NCI-H446 (cell line): ENCODE data around the gene TIMM10B.

Experiments used
- DNase-seq, 2 experiments: peaks; one replicate each; lab custom pipeline; 2025; lab: John Stamatoyannopoulos, UW

The TIMM10B gene, protein sequence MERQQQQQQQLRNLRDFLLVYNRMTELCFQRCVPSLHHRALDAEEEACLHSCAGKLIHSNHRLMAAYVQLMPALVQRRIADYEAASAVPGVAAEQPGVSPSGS

DNA sequence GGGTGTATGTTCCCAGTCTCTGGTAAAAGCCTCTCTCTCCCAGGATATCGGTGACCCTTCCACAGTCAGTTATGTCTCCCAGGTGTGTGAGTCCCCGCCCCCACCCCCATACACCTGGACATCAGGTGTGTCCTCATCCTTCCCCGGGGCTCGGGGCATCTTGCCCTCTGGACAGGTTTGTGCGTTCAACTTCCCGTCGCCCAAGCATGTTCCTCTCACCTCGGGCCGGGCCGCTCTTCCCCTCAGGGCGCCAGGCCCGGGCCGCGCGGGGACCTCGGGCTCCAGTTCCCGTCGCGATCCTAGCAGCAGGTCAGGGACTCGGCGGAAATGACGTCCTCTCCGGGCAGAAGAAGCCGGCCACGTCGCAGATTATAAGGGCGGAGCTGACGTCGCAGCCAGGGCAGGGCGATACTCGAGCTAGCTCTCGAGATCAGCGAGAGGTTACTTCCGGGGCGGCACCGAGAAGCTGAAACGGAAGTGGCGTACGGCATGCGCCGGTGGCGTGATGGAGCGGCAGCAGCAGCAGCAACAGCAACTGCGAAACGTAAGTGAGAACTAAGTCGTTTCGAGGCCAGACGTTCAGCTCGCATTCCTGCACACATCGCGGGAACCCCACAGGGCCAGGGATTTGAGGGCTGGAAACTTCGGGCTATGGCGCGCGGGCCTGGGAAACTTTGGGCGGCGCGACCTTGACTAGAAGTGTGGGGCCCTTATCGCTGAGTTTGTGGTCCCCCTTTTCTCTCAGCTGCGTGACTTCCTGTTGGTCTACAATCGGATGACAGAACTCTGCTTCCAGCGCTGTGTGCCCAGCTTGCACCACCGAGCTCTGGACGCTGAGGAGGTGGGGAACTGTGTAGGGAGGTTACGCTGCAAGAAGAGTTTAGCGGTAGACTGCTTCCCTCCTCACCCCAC is at the start of gene TIMM10B, which contains the start of gene ARFIP2:
TSS of gene TIMM10B (plus strand) at position 490 of the 912 bp plus-strand sequence. CDS start at position 506, 16 bp downstream.
TSS of gene ARFIP2 (minus strand) at position 320 of the 912 bp plus-strand sequence. CDS start 910 bp downstream, outside the sequence.
- DNase-seq: peak; percentile 94 to 98

DNA sequence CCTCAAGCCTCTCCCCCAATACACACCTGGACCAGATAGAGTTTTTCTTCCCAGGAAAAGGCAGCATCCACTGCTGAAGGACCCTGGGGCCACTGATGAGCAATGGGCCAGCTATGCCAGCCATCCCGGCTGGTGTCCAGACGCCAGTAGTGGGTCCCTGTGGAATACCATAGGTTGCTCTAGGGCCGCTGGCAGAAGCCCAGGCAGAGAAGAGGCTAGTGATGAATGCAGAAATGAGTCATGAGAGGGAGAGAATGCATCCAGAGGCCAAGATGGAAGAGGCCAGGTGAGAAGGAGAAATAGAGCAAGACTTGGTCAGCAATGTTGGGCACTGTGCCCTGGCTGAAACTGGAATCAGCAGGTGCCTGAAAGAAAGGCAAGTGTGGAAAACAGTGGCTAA is 49.4 kb upstream of the TIMM10B start:
- no peak for DNase-seq

DNA sequence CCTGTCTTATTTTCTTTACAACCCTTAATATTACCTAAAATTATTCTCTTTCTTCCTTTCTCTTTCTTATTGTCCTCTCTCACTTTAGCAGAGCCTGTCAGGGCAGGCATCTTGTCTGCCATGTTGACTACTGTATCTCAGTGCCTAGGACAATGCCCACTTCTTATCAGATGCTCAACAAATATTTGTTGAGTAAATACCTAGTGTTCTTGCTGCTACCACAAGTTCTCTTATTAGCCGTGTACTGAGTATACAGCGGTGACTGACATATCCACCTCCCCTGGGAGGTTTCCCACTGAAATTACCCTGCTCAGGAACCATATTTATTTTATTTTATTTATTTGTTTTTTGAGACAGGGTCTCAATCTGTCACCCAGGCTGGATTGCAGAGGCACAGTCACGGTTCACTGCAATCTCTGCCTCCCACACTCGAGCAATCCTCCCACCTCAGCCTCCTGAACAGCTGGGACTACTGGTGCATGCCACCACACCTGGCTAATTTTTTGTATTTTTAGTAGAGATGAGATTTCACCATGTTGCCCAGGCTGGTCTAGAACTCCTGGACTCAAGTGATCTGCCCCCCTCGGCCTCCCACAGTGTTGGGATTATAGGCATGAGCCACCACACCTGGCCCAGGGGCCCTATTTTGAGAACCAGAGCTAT is 47.2 kb upstream of the TIMM10B start:
- DNase-seq: no peak

DNA sequence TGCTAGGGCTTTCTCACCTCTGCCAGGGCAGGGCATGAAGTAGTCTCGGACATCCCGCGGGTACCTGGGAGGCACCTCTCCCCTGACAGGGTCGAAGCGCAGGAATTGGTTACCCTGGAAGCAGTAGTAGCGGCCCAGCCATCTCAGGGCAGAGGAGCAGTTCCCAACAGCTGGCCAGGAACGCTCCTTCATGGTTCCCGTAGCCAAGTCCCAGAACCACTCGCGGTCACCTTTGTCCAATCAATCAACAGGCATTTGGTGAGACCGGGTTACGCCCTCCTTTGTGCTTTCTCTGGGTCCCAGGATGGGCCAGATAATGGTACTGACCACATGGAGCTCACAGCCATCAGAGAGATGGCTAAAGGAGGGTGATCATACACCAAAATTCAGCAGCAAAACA is 43.9 kb upstream of the TIMM10B start:
- DNase-seq: no peak

DNA sequence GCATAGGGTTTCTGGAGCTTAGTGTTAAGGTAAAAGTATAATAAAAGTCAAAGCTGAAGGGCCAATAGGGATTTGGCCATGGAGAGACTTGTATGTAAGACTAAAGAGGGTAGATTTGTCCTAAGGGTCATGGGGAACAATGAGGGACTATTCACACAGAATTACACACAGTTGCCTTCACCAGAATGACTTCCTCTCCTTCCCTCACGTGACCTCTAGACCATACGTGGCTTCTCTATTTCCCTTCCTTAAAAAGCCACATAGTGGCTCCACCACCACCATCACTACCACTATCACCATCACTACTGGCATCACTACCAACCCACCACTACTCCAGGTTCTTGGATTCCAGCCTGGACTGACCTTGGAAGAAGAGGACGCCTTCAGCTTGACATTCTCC is 43.3 kb upstream of the TIMM10B start:
- no peak for DNase-seq

DNA sequence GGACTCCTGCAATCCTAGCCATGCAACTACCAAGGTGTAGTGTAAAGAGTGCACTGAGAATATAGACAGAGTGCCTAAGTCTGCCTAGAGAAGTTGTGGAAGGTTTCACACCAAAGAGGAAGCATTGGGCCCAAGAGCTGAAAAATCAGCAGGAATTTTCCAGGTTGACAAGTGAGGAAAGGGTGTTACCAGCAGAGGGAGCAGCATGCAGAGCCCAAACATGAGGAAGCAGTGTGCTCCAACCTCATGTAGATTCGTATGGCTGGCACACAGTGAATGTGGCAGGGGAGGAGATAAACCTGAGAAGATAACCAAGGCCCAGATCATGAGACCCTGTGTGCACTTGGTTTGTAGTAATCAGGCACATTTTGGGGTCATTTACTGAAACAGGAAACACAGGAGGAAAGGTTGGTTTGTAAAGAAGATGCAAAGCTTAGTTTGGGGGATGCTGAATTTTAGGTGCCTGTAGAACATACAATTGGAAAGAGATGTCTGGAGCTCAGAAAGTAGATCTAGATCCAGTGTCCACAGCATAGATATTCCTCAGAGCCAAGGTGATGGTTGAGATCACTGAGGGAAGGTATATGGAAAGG is 42.2 kb upstream of the TIMM10B start:
- DNase-seq: peak; percentile 16 to 52

DNA sequence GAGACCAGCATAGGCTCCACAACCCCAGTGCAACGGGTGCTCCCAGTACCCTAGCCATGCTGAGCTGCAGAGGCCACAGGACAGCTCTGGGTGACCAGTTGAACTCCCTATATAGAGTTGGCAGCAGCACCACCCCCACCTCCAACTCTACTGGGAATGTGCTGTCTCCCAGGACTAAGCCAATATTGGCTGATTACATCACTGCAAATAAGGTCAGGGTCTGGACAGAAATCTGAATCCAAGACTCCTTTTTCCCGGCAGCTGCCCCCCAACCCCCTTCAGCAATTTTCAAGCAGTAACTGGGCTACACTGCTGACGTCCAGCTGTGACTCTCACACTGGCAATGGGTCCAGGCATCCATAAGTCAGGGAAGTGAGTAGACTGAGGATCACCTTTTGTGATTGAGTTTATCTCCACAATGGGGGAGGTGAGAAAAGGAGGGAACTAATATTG is 40.4 kb upstream of the TIMM10B start, which contains the start of gene HPX:
TSS of gene HPX (minus strand) at position 82 of the 453 bp plus-strand sequence. CDS start at position 58, 24 bp downstream.
- no peak for DNase-seq

DNA sequence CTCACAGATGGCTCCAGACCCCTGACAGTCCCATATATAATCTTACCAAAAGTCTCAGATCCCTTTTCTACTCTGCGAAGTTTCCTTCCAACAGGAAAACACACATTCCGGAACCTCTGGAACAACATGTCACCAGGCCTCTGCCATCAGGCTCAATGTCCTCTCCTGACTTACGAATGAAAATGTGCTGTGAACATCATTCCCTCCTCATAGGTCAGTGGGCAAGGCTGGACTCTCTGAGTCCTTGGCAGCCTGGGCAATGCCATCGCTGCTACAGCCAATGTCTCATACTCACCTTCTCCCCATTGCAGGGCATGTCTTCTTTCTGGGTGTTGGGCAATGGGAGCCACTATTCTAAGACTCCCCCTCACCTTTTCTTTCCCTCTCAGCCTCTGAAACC is 38.9 kb upstream of the TIMM10B start:
- no peak for DNase-seq

DNA sequence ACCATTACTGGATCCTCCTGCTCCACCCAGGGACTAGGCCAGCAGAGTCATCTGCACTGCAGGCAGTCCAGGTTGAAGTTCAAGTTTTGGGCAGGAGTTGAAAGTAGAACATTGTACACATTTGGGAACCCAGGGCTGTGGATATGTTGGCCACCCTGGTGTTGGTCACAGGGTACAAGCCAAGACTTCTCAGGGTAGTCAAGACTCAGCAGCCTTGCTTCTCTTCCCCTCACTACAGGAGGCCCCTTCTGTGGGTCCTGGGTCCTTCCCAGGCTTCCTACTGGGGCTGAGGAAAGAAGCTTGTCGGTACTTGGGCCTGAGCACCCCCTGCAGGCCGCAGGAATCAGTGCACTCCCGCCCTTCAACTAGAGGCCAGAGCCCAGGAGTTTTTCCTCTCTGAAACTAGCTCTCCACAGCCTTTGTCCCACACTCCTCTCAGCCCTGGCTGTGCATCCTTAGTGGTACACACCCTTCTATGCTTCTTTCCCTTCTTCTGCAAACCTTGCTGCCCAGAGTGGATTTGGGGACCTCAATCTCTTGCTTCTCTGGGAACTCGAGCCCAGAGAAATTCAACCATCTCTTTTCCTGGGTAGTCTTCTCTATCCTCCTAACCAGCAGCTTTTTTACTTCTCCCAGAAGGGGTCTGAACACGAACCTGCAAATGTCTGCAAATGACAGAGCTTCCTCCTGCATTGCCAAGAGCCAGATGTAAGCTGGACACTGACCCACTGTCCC is 37.9 kb upstream of the TIMM10B start:
- DNase-seq: peak in 1 of 2 experiments; percentile 70

DNA sequence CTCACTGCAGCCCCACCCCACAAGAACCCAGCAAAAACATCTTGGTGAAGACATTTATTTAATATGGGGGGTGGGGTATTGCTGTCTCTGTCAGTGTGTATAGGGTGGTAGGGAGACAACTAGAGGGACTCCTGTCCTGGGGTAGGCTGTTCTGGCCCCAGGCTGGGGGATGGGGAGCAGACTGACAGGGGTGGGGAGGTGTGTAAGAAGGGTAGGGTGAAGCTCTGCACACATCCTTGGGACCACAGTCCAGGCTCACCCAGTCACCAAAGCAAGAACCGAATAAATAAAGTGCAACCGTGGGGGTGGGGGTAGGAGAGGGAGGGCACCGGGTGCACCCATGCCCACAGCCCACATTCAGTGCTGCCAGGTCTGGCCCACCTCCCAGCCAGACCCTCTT is 32.7 kb upstream of the TIMM10B start:
- DNase-seq: no peak

DNA sequence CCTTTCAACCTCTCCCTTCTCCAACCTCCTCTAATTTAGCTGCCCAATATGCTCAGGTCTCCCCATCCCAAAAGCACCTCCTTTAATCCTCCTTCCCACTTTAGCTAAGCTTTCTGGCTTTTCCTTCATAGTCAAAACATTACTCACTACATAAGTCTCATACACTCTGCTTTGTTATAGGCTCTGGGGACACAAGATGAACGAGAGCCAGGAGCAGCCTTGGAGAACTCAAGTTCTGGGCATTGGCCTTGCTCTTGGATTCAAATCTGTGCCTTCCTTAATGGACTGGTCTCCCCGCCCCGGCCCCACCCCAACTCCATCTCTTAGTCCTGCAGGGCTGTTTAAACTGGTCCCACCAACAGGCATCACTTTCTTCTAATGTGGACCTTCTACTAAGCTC is 29.1 kb upstream of the TIMM10B start:
- DNase-seq: no peak

DNA sequence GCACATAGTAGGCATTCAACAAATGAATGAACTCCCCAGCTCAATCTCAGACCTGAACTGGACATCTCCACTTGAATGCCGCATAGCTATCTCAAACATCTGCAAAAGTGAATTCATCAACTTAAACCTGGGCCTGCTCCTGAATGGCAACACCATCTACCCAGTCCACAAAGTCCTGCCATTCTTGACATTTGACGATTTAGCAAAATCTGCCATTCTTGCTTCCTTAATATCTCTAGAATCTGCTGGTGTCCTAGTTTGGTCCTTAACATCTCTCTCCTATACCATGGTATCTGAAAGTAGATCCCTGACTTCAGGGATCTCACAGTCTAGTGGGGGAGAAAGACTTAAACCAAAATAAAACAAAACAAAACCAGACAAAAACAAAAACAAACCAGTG is 28.1 kb upstream of the TIMM10B start:
- no peak for DNase-seq

DNA sequence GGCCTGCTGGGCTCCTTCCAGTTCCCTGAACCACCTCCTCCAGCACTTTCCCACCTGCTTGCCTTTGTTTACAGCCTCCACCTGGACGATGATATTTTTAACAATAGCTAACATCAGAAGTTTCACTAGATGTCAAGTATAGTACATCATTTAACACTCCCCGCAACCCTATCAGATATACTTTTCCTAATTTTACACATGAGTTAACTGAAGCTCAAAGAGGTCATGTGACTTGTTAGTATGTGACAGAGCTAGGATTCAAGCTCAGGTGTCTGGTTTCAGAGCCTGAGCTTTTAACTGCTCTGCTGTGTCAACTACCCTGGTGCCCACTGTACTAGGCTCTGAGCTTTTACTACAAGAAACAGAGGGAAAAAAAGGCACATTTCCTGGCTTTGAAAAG is 26.2 kb upstream of the TIMM10B start:
- no peak for DNase-seq

DNA sequence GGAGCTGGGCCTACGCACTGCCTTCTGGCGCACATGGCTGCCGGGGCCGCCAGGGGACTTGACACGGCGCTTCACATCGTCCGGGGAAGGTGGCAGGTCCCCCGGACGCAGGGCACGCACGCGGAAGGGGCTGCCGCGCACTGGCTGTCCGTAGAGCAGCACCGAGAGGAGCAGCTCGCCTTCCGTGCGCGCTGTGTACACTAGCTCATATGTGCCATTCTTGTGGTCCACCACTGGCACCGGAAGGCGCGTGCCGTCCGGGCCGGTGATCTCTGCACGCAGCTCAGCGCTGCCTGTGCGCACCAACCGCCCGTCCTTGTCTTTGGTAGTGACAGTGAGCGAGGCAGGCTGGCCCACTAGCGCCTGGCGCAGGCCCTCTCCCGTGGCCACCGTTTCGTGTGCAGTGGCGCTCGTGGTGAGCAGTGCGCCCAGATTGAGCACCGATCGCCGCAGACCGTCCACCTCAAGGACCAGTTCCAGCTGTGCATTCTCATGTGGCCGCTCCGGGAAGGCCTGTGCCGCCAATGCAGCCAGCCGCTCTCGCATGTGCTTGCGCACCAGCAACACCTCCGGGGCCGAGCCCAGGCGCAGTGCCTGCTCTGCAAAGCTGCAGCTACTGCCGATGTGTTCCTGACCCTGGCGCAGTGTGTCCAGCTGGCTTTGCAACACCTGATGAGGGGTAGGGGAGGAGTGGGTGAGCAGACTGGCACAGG is 24.8 kb upstream of the TIMM10B start:
- no peak for DNase-seq

DNA sequence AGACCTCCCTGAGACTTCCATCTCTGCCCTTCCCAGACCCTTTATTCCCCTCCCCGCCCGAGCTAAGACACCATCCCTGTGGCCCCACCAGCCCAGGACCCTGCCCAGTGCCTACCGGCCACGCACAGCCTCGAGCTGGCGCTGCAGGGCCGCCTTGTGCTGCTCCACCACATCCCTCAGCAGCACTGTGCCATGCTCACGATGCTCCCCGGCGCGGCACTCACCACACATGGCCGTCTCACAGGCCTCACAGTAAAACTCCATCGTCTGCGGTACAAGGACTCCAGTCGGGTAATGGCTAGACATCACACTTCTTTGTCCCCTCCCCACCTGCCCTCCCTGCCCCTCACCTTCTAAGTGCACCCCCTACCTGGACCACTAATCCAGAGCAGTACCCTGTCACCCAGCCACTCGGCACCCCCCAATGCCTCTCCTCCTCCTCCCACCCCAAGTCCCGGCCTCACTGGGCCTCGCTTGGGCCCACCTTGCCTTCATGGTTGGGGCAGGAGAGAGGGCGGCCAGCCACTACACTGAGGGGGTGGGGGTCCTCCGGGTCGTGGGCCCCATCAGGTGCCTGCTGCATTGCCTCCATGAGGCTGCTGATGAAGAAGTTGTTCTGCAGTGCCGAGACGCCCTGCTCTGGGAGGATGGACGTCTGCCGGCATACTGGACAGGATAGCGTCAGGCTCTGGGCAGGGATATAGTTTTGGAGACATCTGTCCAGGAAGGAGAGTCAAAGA is 23.6 kb upstream of the TIMM10B start:
- no peak for DNase-seq

DNA sequence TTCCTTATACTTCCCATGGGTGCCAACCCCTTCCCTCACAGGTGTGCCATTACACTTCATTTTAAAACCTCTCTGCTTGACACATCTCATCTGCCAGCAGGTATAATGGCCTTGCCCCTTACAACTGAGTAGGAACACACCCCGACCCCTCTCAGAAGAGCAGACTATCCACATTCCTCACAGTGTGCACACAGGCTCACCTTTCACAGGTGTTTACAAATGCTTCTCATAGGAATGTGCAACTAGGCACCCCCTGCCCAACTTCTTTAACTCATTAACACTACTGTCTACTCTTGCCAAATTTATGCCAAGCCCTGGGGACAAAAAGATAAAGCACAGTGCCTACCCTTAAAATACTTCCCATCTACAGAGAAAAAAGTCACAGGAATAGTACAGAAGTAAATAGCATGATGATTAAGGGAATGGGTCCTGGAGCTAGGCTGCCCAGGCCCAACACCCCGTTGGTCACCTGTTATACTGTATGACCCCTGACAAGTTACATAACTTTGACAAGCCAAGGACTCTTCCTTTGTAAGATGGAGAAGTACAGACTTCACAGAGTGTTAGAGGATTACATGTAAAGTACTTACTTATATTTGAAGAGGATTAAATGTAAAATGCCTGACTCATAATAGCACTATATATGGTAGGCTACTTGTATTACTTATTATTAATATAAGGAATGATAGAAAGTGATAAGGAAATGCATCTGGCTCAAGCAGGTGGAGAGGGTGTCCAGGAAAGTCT is 22.8 kb upstream of the TIMM10B start:
- DNase-seq: no peak

DNA sequence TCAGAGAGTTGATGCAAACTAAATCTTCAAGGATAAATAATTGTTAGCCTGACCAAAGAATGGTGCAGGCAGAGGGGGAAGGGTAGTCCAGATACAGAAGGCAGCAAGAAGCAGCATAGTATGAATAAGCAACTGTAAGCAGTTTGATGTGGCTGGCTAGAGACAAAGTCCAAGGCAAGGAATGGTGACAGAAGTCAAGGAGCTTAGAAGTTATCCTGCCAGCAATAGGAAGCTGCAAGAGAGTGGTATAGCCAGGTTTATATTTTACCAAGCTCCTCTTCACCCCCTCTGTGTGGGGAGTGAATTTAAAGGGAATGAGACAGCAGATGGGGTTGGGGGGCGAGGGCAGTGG is 22.2 kb upstream of the TIMM10B start:
- no peak for DNase-seq

DNA sequence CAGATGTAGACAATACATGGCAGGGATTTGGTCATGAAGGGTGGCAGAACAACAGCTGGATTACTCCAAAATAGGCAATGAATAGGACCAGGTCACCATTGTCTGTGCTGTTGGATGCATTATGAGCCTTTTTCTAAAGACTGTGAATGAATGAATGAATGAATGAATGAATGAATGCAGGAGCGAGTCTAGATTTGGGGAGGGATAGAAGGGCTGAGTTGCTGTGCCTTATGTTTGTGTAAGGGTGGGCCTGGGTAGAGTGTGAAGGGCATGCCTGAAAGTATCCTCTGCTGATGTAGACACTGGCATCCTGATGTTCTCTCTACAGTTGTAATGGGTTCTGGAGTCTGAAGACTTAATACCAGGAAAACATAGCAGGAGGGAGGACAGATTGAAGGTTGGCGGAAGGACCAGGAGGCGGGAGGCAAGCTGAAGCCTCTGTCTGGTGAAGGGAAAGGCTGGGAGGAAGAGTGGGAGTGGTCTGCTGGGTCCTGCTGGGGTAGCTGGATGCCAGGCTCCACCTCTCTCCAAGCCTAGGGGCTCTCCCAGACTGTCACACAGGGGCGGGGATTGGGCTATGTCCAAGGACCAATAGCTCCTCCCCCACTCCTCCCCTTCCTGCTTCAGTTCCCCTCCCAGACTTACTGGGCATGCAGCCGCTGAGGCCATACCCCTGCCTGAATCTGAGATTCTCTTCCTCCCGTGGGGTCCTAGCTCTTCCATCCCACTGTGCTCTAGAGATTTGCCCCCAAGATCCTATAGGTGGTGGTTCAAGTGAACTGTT is 12.4 kb upstream of the TIMM10B start:
- peak; percentile 61 to 77 for DNase-seq

DNA sequence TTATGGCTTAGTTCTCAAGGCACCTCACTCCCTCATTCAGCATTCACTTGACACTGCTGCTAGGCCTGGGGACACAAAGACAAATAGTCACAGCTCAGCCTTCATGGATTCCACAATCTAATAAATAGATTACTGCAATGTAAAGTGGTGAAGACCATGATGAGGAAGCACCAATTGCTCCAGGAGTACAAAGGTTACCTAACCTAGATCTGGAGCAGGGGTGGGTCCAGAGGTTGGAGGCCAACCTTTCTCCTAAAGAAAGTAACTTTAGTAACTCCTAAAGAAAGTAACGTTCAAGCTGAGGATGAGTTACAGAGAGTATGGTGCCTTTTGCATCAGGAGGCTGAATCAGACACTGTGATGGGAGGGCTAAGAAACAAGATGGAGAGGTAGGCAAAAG is 11.7 kb upstream of the TIMM10B start:
- DNase-seq: no peak
